Muscle layer of colon (tissue), 2 donors: Measurements from ENCODE around the gene FMN1.

ENCODE experiments used
- H3K27ac ChIP-seq: one replicate; pipeline ENCODE4 v1.7.0; 2013; ENCODE audit warnings: low read depth, mild to moderate bottlenecking, low read length, moderate library complexity
- H3K27me3 ChIP-seq, 2 donors: one replicate each; pipeline ENCODE4 v1.7.0; 2013; ENCODE audit warnings: low read length in 2 of 2, mild to moderate bottlenecking in 2 of 2; ENCODE audit not compliant: insufficient read depth in 2 of 2, control insufficient read depth in 1 of 2
- H3K36me3 ChIP-seq: one replicate; pipeline ENCODE4 v1.7.0; 2013; ENCODE audit warnings: mild to moderate bottlenecking, low read length; ENCODE audit not compliant: insufficient read depth
- H3K4me1 ChIP-seq: one replicate; pipeline ENCODE4 v1.7.0; 2013; ENCODE audit warnings: mild to moderate bottlenecking, low read length; ENCODE audit not compliant: insufficient read depth
- H3K4me3 ChIP-seq, 2 donors: one replicate each; pipeline ENCODE4 v1.7.0; 2013; ENCODE audit warnings: low read length in 2 of 2, low read depth in 1 of 2, mild to moderate bottlenecking in 1 of 2, moderate library complexity in 1 of 2
- H3K9ac ChIP-seq: one replicate; pipeline ENCODE4 v1.7.0; 2013; ENCODE audit warnings: low read length
- H3K9me3 ChIP-seq: one replicate; pipeline ENCODE4 v1.7.0; 2013; ENCODE audit warnings: mild to moderate bottlenecking, low read length
- donor health status: abdominal sarcoma.
- donor health status: Adenocarcinoma of cecum.

FMN1 gene

GRCh38 chr15:33114374-33114717, 80.2 kb downstream of the FMN1 start:
- Histone ChIP-seq H3K27me3 (no peaks in the 10 kb centered on the region), H3K4me3 (no peak overlapping the region), H3K9ac (no peak overlapping the region), H3K36me3 (no peaks in the 10 kb centered on the region), H3K4me1 (no peaks in the 10 kb centered on the region), H3K9me3 (no peaks in the 10 kb centered on the region), H3K27ac (no peak overlapping the region)

- Histone ChIP-seq H3K27ac (no peak overlapping the region), H3K4me3 (no peak overlapping the region), H3K27me3 (no peaks in the 10 kb centered on the region), H3K4me1 (no peaks in the 10 kb centered on the region), H3K9ac (no peak overlapping the region), H3K9me3 (no peaks in the 10 kb centered on the region), H3K36me3 (no peaks in the 10 kb centered on the region)
Measured at GRCh38 chr15:33113666-33114373, 80.7 kb downstream of the FMN1 start.

GRCh38 chr15:33112541-33113105, 81.9 kb downstream of the FMN1 start:
- no peaks in the 10 kb centered on the region for H3K9me3 ChIP-seq
- H3K36me3 ChIP-seq, result no peaks in the 10 kb centered on the region
- H3K9ac ChIP-seq, result no peak overlapping the region
- no peaks in the 10 kb centered on the region for H3K27me3 ChIP-seq
- no peak overlapping the region for H3K4me3 ChIP-seq
- no peaks in the 10 kb centered on the region for H3K4me1 ChIP-seq
- no peak overlapping the region for H3K27ac ChIP-seq

GRCh38 chr15:33111041-33111451, 83.5 kb downstream of the FMN1 start:
- Histone ChIP-seq H3K9ac (no peak overlapping the region), H3K4me3 (no peak overlapping the region), H3K27ac (no peak overlapping the region), H3K4me1 (no peaks in the 10 kb centered on the region), H3K27me3 (no peaks in the 10 kb centered on the region), H3K36me3 (no peaks in the 10 kb centered on the region), H3K9me3 (no peaks in the 10 kb centered on the region)

- Histone ChIP-seq H3K4me3 (no peak overlapping the region), H3K27ac (no peak overlapping the region), H3K36me3 (no peaks in the 10 kb centered on the region), H3K4me1 (no peaks in the 10 kb centered on the region), H3K27me3 (no peaks in the 10 kb centered on the region), H3K9me3 (no peaks in the 10 kb centered on the region), H3K9ac (no peak overlapping the region)
Measured at GRCh38 chr15:33109345-33109744, 85.2 kb downstream of the FMN1 start.

- H3K4me3 ChIP-seq, result no peak overlapping the region
- H3K27me3 ChIP-seq, result no peaks in the 10 kb centered on the region
- H3K4me1 ChIP-seq, result no peaks in the 10 kb centered on the region
- H3K27ac ChIP-seq, result no peak overlapping the region
- no peaks in the 10 kb centered on the region for H3K9me3 ChIP-seq
- no peaks in the 10 kb centered on the region for H3K36me3 ChIP-seq
- no peak overlapping the region for H3K9ac ChIP-seq
Measured at GRCh38 chr15:33108518-33108917, 86.0 kb downstream of the FMN1 start.

- Histone ChIP-seq H3K36me3 (no peaks in the 10 kb centered on the region), H3K4me1 (no peaks in the 10 kb centered on the region), H3K27me3 (no peaks in the 10 kb centered on the region), H3K9ac (no peak overlapping the region), H3K4me3 (no peak overlapping the region), H3K27ac (no peak overlapping the region), H3K9me3 (no peaks in the 10 kb centered on the region)
Measured at GRCh38 chr15:33107950-33108349, 86.6 kb downstream of the FMN1 start.

GRCh38 chr15:33104212-33104611, 90.3 kb downstream of the FMN1 start:
- no peaks in the 10 kb centered on the region for H3K9me3 ChIP-seq
- H3K27me3 ChIP-seq, result no peaks in the 10 kb centered on the region
- H3K9ac ChIP-seq, result no peak overlapping the region
- no peaks in the 10 kb centered on the region for H3K36me3 ChIP-seq
- H3K4me3 ChIP-seq, result no peak overlapping the region
- no peaks in the 10 kb centered on the region for H3K4me1 ChIP-seq
- H3K27ac ChIP-seq, result no peak overlapping the region

- no peak overlapping the region for H3K9ac ChIP-seq
- H3K4me3 ChIP-seq, result no peak overlapping the region
- no peaks in the 10 kb centered on the region for H3K27me3 ChIP-seq
- H3K4me1 ChIP-seq, result no peaks in the 10 kb centered on the region
- H3K9me3 ChIP-seq, result no peaks in the 10 kb centered on the region
- H3K36me3 ChIP-seq, result no peaks in the 10 kb centered on the region
- no peak overlapping the region for H3K27ac ChIP-seq
Measured at GRCh38 chr15:33101036-33101435, 93.5 kb downstream of the FMN1 start.

- Histone ChIP-seq H3K27ac (no peak overlapping the region), H3K4me3 (no peak overlapping the region), H3K4me1 (no peaks in the 10 kb centered on the region), H3K36me3 (no peaks in the 10 kb centered on the region), H3K9ac (no peak overlapping the region), H3K27me3 (no peaks in the 10 kb centered on the region), H3K9me3 (no peaks in the 10 kb centered on the region)
Measured at GRCh38 chr15:33100314-33100713, 94.2 kb downstream of the FMN1 start.

- Histone ChIP-seq H3K36me3 (no peaks in the 10 kb centered on the region), H3K27me3 (no peaks in the 10 kb centered on the region), H3K9me3 (no peaks in the 10 kb centered on the region), H3K27ac (no peak overlapping the region), H3K4me1 (no peaks in the 10 kb centered on the region), H3K4me3 (no peak overlapping the region), H3K9ac (no peak overlapping the region)
Measured at GRCh38 chr15:33099739-33100138, 94.8 kb downstream of the FMN1 start.

- H3K27ac ChIP-seq, result no peak overlapping the region
- H3K4me3 ChIP-seq, result no peak overlapping the region
- no peaks in the 10 kb centered on the region for H3K27me3 ChIP-seq
- no peaks in the 10 kb centered on the region for H3K36me3 ChIP-seq
- no peak overlapping the region for H3K9ac ChIP-seq
- H3K9me3 ChIP-seq, result no peaks in the 10 kb centered on the region
- peaks cover 3% of the 10 kb centered on the region for H3K4me1 ChIP-seq
Measured at GRCh38 chr15:33099213-33099612, 95.3 kb downstream of the FMN1 start.
